HTR-8/SVneo (cell line): ENCODE results near the gene ECPAS.
"Not testable (repeated sequence)": the region's sequence is repeated elsewhere in the genome, so short reads cannot be mapped to it uniquely, and the experiment has no call there.

ENCODE experiments used
- DNase-seq: peaks from one replicate; pipeline ENCODE4 v3.0.0; 2011; ENCODE audit warnings: low spot score, mixed read lengths; ENCODE audit not compliant: insufficient read length
- FAIRE-seq: peaks from 2 replicates; lab custom pipeline; 2011; peaks lifted over from hg19 to GRCh38; lab: Jason Lieb, UNC

ECPAS gene

DNA sequence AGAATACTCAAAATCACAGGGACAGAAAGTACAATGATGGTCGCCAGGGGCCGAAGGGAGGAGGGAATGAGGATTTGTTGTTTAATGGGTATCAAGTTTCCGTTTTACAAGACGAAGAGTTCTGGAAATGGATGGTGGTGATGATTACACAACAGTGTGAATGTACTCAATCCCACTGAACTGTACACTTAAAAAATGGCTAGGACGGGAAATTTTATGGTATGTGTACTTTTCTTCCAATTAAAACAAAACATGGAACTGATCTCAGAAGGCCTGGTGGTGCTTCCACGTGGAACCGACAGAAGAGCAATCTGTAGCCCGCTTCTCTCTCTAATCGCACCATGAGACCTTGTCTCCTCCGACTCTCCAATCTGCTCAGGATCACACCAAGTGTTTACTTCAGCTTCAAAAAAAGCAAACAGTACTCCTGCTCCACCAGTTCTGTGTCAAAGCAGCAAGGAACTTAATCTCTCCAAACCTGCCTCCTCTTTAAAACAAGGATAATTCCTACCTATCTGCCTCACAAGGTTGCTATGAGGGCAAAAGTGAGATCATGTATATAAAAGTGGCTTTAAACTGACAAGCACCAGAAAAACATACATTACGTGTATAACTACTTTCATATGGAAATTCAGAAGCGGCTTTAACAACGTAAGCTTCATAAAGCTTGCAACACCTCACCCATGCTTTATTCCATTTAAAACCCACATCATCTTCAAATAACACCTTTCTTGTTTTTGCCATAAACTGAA, 2.1 kb downstream of the ECPAS start:
- no peak for DNase-seq
- FAIRE-seq: no peak

DNA sequence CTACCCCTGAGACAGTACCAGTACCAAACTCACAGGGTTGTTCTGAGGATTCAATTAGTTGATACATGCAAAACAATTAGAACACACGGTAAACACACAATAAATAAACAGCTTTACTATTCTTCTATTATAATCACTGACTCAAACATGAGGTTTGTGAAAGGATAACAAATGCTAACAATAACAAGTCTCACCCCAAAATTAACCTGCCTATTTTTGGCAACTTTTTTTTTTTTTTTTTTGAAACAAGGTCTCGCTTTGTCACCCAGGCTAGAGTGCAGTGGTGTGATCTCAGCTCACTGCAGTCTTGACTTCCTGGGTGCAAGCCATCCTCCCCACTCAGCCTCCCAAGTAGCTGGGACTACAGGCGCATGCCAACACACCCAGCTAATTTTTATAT, 6.5 kb downstream of the ECPAS start:
- FAIRE-seq: no peak

DNA sequence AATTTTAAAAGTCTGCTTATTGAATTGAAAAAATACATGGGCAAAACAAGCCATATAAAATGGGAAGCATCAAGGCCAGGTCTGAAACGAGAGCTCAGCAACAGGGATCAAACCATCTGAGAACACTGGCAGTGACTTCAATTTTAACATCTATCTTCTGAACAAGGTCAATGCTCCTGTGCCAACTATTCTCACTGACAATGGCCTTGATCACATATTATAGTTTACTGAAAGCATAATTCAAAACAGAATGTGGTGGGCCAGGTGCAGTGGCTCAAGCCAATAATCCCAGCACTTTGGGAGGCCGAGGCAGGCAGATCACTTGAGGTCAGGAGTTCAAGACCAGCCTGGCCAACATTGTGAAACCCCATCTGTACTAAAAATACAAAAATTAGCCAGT, 9.0 kb downstream of the ECPAS start:
- FAIRE-seq (no peak), DNase-seq (no peak)

More for the DNA sequence above, 6.5 kb downstream of the ECPAS start:
- DNase-seq: no peak

DNA sequence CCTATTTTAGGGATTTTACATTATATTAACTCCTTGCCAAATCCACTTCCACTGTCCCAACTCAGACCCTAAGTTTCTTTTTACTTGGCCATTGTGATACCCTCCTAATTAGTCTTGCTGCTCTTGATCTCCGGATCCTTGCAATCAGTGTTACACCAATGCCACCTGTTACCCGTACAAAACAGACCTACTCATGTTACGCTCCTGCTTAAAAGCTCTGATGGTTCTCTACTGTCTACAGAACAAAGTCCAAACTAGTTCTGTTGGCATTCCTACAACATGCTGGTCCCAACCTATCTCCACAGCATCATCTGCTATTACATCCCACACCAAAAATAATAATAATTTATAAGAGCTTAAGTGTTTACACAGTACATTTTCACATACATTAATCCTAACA, 9.8 kb downstream of the ECPAS start:
- no peak for FAIRE-seq
- DNase-seq: no peak

DNA sequence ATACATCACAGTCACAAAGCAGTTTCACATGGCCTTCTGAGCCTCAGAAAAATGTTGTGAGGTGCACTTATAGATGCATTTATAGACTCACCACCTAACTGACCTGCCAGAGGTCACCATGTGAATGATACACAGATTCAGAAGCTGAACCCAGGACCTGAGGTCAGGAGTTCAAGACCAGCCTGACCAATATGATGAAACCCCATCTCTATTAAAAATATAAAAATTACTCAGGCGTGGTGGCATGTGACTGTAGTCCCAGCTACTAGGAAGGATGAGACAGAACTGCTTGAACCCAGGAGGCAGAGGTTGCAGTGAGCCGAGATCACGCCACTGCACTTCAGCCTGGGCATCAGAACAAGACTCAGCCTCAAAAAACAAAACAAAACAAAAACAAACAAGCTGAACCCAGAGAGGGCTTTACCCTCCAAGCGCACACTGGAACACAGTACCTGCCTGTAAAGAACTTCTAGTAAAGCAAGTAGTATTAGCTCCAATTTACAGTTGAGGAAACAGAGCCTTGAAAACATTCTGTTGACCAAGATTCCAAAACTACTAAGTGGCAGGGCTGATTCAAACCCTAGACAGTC, 16.3 kb downstream of the ECPAS start:
- DNase-seq (no peak), FAIRE-seq (no peak)

GRCh38 chr9:111463048-111463447, 21.1 kb downstream of the ECPAS start:
- DNase-seq: no peak
- no peak for FAIRE-seq

GRCh38 chr9:111458139-111459009, 25.8 kb downstream of the ECPAS start:
- DNase-seq (no peak), FAIRE-seq (no peak)

DNA sequence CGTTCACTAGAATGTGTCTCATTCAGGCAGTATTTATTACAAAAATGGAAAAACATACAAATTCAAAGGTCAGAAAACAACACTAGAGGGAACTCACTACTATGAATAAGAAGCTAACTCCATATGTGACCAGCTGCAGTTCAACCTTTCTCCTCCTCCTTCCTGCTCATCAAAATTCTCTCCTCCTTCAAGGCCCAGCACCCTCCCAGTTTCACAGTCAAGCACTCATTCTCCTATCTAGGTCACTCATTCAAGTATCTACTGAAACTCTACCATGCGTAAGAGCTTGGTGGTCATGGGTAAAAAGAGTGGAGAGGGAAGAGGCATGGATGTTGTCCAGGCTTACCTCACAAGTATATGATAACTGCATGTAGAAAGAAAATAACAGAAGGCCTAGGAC, 27.7 kb downstream of the ECPAS start:
- FAIRE-seq (no peak), DNase-seq (no peak)

DNA sequence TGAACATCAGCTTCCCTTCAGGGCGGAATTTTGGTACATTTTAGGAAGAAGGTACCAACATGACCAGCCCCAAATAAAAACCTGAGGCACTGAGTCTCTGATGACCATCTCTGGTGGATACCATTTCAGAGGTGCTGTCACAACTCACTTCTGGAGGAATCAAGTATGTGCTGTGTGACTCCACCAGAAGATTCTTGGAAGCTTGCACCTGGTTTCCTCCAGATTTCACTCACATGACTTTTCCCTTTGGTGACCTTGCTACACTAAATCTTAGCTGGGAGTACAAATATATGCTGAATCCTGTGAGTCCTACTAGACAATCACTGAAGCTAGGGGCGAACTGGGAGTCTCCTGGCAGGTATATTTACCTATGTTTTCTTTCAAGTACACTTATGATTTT, 28.5 kb downstream of the ECPAS start:
- FAIRE-seq: no peak
- DNase-seq: no peak

DNA sequence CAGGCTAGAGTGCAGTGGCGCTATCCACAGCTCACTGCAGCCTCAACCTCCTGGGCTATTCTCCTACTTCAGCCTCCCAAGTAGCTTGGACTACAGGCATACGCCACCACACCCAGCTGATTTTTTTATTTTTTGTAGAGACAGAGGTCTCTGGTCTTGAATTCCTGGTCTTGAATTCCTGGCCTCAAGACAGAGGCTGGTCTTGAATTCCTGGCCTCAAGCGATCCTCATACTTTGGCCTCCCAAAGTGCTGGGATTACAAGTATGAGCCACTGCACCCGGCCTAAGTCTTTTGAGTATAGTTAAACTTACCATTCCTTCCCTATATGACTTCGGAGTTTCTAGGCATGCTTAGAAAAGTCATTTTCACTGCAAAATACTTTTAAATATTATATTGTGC, 29.4 kb downstream of the ECPAS start:
- DNase-seq (no peak), FAIRE-seq (no peak)

GRCh38 chr9:111451570-111451969, 32.6 kb downstream of the ECPAS start:
- FAIRE-seq (no peak), DNase-seq (no peak)

GRCh38 chr9:111450124-111450523, 34.1 kb downstream of the ECPAS start:
- no peak for FAIRE-seq
- no peak for DNase-seq

DNA sequence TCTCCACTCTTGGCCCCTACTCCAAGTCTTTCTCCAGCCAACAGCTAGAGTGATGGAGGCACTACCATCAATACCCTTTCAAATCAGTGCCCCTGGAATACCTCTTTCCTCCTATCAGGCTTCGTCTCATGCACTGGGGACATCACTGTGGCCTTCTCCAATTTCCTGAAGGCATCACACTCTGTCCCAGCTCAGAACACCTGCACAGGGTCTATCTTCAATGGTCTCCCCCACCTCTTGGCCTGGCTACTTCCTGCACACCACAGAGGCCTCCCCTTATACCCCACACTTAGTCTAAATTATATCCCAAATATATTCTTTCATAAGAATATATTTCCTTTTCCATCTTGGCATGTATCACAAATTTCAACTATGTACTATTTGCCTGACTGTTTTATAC, 34.5 kb downstream of the ECPAS start:
- no peak for FAIRE-seq

GRCh38 chr9:111445799-111446198, 38.4 kb downstream of the ECPAS start:
- DNase-seq, FAIRE-seq: not testable (repeated sequence)

More for the DNA sequence above, 34.5 kb downstream of the ECPAS start:
- no peak for DNase-seq

- DNase-seq (no peak), FAIRE-seq (no peak)
Measured at GRCh38 chr9:111443454-111443853, 40.7 kb downstream of the ECPAS start.

DNA sequence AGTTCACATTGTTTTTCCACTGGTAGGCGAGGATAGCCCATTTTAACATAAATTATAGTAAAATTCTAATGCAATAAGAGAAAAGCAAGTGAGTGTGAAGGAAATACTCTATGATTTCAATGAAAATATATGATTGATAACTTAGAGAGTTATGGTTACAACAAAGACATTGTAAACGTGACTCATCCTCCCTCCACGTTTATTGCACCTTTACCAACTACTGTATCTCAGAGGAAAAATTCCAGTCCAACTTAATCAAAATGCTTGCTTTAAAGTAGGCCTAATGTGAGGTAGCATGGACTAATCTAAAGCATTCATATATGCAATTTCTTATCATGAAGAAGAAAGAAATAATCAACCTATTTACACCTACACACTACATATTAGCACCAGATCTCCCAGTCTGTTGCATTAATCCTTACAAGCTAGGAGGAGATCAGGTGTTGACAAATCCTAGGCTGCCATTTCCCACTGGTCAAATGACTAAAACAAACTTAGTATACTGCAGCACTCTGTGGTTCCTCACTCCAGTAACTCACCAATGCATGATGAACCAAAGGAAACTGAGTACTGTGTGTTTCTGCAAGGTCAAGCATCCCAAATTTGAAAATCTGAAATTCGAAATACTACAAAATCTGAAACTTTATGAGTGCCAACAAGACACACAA, 41.7 kb downstream of the ECPAS start:
- no peak for FAIRE-seq
- no peak for DNase-seq

- DNase-seq (no peak), FAIRE-seq (no peak)
Measured at GRCh38 chr9:111440226-111440625, 44.0 kb downstream of the ECPAS start.

GRCh38 chr9:111438541-111439235, 45.5 kb downstream of the ECPAS start:
- DNase-seq (no peak), FAIRE-seq (no peak)

GRCh38 chr9:111436571-111436970, 47.6 kb downstream of the ECPAS start:
- FAIRE-seq (no peak), DNase-seq (no peak)

DNA sequence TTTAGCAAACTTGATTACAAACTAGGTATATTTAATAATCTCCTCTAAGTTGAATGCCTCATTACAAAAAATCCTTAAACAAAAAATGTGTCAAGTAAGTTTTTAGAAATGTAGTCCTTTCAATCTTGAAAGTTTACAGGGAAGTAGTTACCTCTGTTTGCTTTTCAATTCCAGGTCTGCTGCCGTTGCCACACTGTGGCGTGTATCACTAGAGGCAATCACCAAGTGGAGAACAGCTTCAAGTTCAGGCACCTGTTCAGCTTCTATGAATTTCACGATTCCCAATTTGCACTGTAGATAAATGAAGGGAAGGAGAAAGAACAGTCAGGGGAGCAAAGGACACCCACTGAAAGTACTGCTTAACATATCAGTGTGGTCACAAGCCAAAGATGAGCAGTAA, 51.1 kb downstream of the ECPAS start:
- FAIRE-seq: no peak

More for the DNA sequence above, 51.1 kb downstream of the ECPAS start:
- no peak for DNase-seq
